GM12892 (cell line): ENCODE measurements around the gene KLF13.
A peak's percentile ranks its signal among the peaks of the same experiment; 100 is the strongest.

Experiments used
- DNase-seq: peaks from one replicate; pipeline ENCODE4 v3.0.0; 2011; ENCODE audit not compliant: insufficient read length
- FAIRE-seq: peaks from 2 replicates; lab custom pipeline; 2011; peaks lifted over from hg19 to GRCh38; lab: Jason Lieb, UNC
- POLR2A ChIP-seq: IDR thresholded peaks from 2 replicates; pipeline ENCODE4 v1.6.1; 2011; ENCODE audit warnings: low read depth, low read length, control low read depth
- POLR2AphosphoS5 ChIP-seq: IDR thresholded peaks from 2 replicates; pipeline ENCODE4 v1.6.1; 2011; ENCODE audit warnings: low read depth, low read length, control low read depth
- TAF1 ChIP-seq: IDR thresholded peaks from 2 replicates; pipeline ENCODE4 v1.6.1; 2011; ENCODE audit warnings: low read depth, mild to moderate bottlenecking, control low read depth, low read length, borderline replicate concordance

KLF13 gene

DNA sequence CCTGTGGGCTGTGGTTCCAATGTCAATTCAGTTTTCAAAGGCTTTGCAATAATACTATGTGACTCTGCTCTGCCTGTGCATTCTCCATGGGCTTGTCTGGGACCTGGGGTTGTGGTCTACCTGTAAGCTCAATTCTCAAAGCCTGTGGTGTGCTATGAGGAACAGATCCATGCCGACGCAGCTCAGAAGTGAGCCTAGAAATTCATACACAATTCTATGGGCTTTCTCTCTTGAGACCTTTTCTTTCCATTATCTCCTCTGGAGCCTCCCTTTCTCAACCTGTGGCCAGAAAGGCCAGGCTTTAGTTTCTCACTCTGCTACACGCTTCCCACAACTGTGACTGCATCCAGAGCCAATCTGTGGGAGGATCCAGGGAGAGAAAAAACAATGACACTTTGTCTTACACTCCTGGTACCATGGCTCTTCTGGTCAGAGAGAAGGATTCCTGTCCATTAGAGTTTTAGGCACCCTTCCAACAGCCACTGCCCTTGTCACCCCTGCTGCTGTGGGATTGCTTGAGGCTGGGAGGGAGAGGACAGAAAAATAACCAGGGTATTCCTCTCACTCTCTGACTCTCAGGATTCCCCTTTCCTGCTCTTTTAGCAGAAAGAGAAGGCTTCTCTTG is 34.1 kb upstream of the KLF13 start:
- DNase-seq (no peak), FAIRE-seq (no peak)
- TF ChIP-seq POLR2AphosphoS5 (no peak), POLR2A (no peak), TAF1 (no peak)

DNA sequence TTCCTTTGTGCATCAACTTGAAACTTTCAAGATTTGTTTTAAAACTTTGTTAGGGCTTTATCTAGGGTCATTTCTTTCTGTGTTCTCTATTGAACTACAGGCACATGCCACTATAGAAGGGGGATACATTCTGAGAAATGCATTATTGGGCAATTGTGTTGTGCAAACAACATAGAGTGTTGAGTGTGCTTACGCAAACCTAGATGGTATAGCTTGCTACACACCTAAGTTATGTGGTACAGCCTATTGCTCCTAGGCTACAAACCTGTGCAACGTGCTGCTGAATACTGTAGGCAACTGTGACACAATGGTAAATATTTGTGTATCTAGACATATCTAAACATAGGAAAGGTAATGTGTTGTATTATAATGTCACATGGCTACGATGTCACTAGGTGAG is 33.0 kb upstream of the KLF13 start:
- TF ChIP-seq TAF1 (no peak), POLR2AphosphoS5 (no peak), POLR2A (no peak)
- DNase-seq (no peak), FAIRE-seq (no peak)

GRCh38 chr15:31294067-31294466 is 32.6 kb upstream of the KLF13 start:
- no peak for FAIRE-seq
- no peak for DNase-seq
- no peak for TF ChIP-seq POLR2A
- no peak for TF ChIP-seq POLR2AphosphoS5
- TF ChIP-seq TAF1, result no peak

- no peak for DNase-seq
- FAIRE-seq, result no peak
- TF ChIP-seq POLR2AphosphoS5 (no peak), POLR2A (no peak), TAF1 (no peak)
These were observed 31.0 kb upstream of the KLF13 start for GRCh38 chr15:31295658-31296057.

GRCh38 chr15:31296219-31296645 is 30.4 kb upstream of the KLF13 start:
- no peak for DNase-seq
- no peak for TF ChIP-seq TAF1
- TF ChIP-seq POLR2AphosphoS5, result no peak
- TF ChIP-seq POLR2A, result no peak
- FAIRE-seq, result no peak

- DNase-seq (no peak), FAIRE-seq (no peak)
- no peak for TF ChIP-seq POLR2AphosphoS5
- no peak for TF ChIP-seq TAF1
- no peak for TF ChIP-seq POLR2A
These were observed 29.7 kb upstream of the KLF13 start for GRCh38 chr15:31296646-31297574.

DNA sequence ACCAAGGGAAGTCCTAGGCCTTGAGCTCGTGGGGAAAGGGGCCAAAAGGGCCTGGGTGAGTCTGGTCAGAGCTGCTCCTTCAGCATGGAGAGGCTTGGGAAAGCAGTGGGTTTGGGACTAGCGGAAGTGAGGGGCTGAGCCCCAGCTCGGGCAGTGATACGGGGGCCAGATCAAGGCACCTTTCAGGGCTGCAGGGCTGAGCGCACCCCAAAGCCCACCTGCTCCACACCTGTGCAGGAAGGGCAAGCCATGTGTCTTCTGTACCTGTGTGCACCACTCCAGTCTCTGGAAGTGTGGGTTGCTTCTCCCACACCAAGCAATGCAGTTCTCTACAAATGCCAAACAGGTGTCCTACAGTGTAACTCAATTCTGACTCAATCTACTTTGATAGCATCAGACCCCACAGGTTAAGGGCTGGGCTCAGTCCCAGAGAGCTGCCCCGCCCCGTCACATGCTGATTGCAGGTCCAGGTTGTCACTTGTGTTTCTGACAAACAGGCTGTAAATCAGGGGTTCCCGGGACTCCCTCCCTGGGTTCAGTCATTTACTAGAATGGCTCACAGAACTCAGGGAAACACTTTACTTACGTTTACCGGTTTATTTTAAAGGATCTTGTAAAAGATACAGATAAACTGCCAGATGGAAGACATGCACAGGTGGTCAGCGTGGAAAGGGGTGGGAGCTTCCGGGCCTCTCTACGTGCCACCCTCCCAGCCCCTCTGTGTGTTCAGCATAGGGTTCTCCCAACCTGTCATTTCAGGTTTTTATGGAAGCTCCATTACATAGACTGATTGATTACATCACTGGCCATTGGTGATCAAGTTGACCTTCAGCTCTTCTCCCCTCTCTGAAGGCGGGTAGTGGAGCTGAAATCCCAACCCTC is 28.8 kb upstream of the KLF13 start:
- FAIRE-seq (no peak), DNase-seq (no peak)
- TF ChIP-seq TAF1 (no peak), POLR2AphosphoS5 (no peak), POLR2A (no peak)

GRCh38 chr15:31298707-31299172 is 27.9 kb upstream of the KLF13 start:
- DNase-seq (no peak), FAIRE-seq (no peak)
- TF ChIP-seq POLR2AphosphoS5, result no peak

GRCh38 chr15:31300208-31300661 is 26.4 kb upstream of the KLF13 start:
- DNase-seq (no peak), FAIRE-seq (no peak)
- no peak for TF ChIP-seq POLR2A
- TF ChIP-seq POLR2AphosphoS5, result no peak
- TF ChIP-seq TAF1, result no peak

- DNase-seq, result no peak
These were observed 25.5 kb upstream of the KLF13 start for GRCh38 chr15:31300981-31301672.

DNA sequence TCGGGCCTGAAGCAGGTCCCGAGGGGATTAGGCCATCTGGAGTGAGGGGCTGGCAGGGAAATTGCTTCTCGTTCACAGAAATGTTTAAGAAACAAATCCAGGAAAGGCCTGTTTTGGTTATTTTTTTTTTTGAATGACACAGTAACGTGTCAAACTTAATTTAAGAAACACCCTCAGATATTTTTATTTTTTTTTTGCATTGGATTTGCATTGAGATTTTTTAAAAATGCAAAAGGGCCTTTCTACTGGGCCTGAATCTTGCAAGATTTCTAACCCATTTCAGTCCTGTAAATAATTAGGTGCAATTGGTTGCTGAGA is 25.0 kb upstream of the KLF13 start:
- FAIRE-seq, result no peak
- TF ChIP-seq TAF1, result no peak
- TF ChIP-seq POLR2AphosphoS5, result no peak
- TF ChIP-seq POLR2A, result no peak
- no peak for DNase-seq

More at GRCh38 chr15:31300981-31301672, 25.5 kb upstream of the KLF13 start:
- TF ChIP-seq TAF1 (no peak), POLR2AphosphoS5 (no peak), POLR2A (no peak)
- FAIRE-seq, result peak; percentile 84
